HFFc6 (cell line): ENCODE data around the gene THBD. TPM values are rescaled to one million over a fixed set of nuclear protein-coding genes. Genes with fewer than 3 reads are reported as not detected.

Source experiments
- DNase-seq: peaks from one replicate; pipeline ENCODE4 v3.0.0-alpha.2; 2018
- H3K27ac Mint-ChIP-seq: 2 replicates; pipeline ENCODE4 v1.8.0; 2020; ENCODE audit warnings: mild to moderate bottlenecking, mixed read lengths
- H3K27me3 Mint-ChIP-seq: 2 replicates; pipeline ENCODE4 v1.8.0; 2021; ENCODE audit warnings: mild to moderate bottlenecking, moderate library complexity, mixed read lengths; ENCODE audit not compliant: insufficient read depth
- H3K36me3 Mint-ChIP-seq: 2 replicates; pipeline ENCODE4 v1.8.0; 2021; ENCODE audit warnings: low read depth, mixed read lengths
- H3K4me1 Mint-ChIP-seq: 2 replicates; pipeline ENCODE4 v1.8.0; 2020; ENCODE audit warnings: low read depth, mixed read lengths
- H3K4me3 Mint-ChIP-seq: 2 replicates; pipeline ENCODE4 v1.8.0; 2020; ENCODE audit warnings: mild to moderate bottlenecking, moderate library complexity, mixed read lengths
- H3K9me3 Mint-ChIP-seq: 2 replicates; pipeline ENCODE4 v1.8.0; 2020; ENCODE audit warnings: mild to moderate bottlenecking, mixed read lengths
- total RNA-seq, 6 experiments: library from RNA; stranded (reverse); fragmentation: NEBNext Ultra II Directional; extraction: Animal tissue kit (Norgen Biotek cat#: 25700); gene quantifications; 2 replicates in 1 of 6; 3 replicates in 5 of 6; pipeline ENCODE4 v1.2.3, GENCODE V29; 2021
- TF ChIP-seq, protein P1 (sequence below): fragments of 200-600 bp; sonication (generic); IDR thresholded peaks from 2 replicates; pipeline ENCODE4 v1.5.0; 2021; ENCODE audit warnings: antibody characterized with exemption, mild to moderate bottlenecking

The THBD gene
- total RNA-seq, 6 experiments from 2014 or later: 0.05 to 0.11 (median 0.09) TPM

DNA sequence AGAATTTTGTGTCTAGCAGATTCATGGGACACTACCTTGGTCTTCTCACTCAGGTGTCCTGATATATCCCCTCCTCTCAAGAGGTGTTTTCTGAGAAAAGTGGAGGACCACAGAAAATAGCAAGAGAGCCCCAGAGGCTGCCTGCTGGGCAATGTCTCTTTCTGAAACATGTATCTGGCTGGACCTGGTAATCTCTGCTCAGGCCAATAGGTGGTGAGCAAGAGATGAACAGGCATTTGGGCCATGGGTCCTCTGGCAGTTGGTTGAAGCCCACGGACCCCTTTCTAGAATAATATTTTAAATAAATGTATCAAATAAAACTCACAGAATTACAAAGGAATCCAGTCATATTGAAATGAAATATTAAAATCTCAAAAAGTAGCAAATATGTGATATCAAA, 8.8 kb upstream of the THBD start:
- no peak for DNase-seq
- Mint-ChIP-seq H3K27me3 (no peaks in the 10 kb centered on the region; the same call in 1 of the 2 replicates), H3K9me3 (no peaks in the 10 kb centered on the region), H3K4me3 (no peak overlapping the region), H3K4me1 (peaks cover 20% of the 10 kb centered on the region), H3K27ac (no peak overlapping the region), H3K36me3 (no peaks in the 10 kb centered on the region)
- TF ChIP-seq, protein P1, sequence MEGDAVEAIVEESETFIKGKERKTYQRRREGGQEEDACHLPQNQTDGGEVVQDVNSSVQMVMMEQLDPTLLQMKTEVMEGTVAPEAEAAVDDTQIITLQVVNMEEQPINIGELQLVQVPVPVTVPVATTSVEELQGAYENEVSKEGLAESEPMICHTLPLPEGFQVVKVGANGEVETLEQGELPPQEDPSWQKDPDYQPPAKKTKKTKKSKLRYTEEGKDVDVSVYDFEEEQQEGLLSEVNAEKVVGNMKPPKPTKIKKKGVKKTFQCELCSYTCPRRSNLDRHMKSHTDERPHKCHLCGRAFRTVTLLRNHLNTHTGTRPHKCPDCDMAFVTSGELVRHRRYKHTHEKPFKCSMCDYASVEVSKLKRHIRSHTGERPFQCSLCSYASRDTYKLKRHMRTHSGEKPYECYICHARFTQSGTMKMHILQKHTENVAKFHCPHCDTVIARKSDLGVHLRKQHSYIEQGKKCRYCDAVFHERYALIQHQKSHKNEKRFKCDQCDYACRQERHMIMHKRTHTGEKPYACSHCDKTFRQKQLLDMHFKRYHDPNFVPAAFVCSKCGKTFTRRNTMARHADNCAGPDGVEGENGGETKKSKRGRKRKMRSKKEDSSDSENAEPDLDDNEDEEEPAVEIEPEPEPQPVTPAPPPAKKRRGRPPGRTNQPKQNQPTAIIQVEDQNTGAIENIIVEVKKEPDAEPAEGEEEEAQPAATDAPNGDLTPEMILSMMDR: peak; percentile 41; the same call in 1 of the 2 replicates

DNA sequence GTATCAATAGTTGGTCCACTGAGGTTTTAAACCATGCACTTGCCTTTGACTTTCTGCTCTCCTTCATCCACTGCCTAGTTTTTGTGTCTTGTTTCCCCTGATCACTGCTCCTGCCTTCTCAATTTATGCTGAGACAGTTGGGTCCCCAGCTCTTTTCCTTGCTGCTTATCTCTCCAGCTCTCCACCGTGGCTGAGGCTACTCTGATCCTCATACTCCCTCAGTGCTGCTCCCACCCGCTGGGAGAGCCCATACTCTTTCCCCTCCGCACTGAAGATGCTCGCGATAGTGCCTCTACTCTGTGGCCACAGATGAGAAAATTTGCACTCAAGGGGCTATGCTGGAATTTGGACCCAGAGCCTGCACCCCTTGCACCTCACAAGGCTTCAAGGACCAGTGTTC, 3.4 kb upstream of the THBD start:
- peaks cover 24% of the 10 kb centered on the region; the same call in 1 of the 2 replicates for H3K27me3 Mint-ChIP-seq
- H3K9me3 Mint-ChIP-seq: no peaks in the 10 kb centered on the region
- TF ChIP-seq, protein P1: no peak
- H3K36me3 Mint-ChIP-seq: no peaks in the 10 kb centered on the region
- DNase-seq: no peak
- no peak overlapping the region for H3K27ac Mint-ChIP-seq
- peaks cover 6% of the 10 kb centered on the region; the same call in 1 of the 2 replicates for H3K4me1 Mint-ChIP-seq
- no peak overlapping the region for H3K4me3 Mint-ChIP-seq

DNA sequence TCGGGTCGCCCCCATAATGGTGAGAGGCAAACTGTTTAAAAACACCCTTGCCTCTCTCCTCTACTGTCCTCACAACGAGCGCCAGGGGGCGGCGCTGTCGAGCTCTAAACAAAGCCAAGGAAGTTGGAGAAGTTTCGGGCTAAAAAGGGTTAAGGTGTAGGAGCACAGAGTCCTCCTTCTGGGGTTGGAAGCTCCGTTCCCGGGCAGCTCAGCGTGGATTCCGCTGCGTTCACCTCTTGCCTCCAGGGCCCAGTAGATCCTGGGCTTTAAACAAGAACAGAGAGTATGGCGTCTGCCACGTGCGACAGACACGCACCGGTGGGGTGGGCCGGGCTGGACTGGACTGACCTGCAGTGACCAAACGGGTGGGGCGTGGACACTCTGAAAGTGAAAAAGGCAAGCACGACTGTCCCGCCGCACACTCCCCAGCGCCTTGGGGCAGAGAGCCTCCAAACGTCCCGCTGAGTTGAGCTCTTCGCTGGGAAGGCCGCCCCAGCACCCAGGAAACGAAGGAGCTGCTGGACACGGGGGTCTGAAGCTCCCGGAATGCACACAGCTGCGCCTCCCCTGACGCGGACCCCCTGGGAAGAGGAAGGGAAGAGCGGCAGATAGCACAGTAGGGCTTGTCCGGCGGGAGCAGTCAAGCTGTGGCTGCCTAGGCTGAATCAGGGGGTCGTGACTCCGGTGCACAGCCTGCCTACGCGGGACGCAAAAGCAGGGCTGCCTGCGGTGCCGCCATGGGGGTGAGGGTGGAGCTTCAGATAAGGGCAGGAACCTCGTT, 1.6 kb upstream of the THBD start:
- Mint-ChIP-seq H3K36me3 (no peaks in the 10 kb centered on the region), H3K27me3 (peaks cover 28% of the 10 kb centered on the region; the same call in 1 of the 2 replicates), H3K4me3 (peak overlapping the region; percentile 65), H3K27ac (peak overlapping the region; percentile 23; the same call in 1 of the 2 replicates), H3K4me1 (peaks cover 6% of the 10 kb centered on the region; the same call in 1 of the 2 replicates), H3K9me3 (no peaks in the 10 kb centered on the region)
- DNase-seq: peak; percentile 35
- TF ChIP-seq, protein P1: peak; percentile 81

DNA sequence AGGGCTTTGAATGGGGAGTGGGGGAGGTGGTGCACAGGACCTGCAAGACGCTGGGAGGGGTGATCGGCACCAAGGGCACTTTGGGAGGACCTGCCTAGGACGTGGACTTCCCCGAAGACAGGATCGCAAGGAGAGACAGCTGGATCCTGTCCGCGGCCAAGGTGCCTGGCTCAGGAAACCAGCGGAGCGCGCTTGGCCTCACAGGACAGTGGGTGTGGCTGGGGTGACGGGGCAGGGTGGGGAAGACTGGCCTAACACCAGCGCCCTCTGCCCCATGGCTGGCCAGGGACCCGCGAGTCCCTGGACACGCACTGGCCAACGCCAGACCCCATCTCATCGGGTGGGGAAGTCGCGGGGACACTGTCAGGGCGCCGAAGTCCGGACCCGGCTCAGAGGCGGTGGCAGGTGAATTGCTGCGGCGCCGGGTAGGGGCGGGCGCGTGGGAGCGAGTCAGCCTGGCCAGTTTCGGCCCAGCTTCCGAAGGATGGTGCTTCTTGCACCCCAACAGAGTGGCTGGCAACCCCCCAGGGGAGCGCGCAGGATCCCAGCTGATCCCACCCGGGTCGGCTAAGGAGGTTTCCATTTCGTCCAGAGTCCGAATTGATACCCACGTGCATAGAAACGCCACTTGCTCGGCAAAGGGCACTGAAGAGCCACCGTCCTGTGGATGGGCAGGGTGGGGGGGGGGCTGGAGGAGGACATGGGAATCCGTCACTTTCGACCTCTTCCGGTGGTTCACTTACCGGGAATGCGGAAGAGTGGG, 785 bp upstream of the THBD start:
- Mint-ChIP-seq H3K27ac (no peak overlapping the region), H3K4me1 (peaks cover 6% of the 10 kb centered on the region; the same call in 1 of the 2 replicates), H3K36me3 (no peaks in the 10 kb centered on the region), H3K4me3 (peak overlapping the region; percentile 65), H3K27me3 (peaks cover 28% of the 10 kb centered on the region; the same call in 1 of the 2 replicates), H3K9me3 (no peaks in the 10 kb centered on the region)
- no peak for DNase-seq
- TF ChIP-seq, protein P1: no peak

DNA sequence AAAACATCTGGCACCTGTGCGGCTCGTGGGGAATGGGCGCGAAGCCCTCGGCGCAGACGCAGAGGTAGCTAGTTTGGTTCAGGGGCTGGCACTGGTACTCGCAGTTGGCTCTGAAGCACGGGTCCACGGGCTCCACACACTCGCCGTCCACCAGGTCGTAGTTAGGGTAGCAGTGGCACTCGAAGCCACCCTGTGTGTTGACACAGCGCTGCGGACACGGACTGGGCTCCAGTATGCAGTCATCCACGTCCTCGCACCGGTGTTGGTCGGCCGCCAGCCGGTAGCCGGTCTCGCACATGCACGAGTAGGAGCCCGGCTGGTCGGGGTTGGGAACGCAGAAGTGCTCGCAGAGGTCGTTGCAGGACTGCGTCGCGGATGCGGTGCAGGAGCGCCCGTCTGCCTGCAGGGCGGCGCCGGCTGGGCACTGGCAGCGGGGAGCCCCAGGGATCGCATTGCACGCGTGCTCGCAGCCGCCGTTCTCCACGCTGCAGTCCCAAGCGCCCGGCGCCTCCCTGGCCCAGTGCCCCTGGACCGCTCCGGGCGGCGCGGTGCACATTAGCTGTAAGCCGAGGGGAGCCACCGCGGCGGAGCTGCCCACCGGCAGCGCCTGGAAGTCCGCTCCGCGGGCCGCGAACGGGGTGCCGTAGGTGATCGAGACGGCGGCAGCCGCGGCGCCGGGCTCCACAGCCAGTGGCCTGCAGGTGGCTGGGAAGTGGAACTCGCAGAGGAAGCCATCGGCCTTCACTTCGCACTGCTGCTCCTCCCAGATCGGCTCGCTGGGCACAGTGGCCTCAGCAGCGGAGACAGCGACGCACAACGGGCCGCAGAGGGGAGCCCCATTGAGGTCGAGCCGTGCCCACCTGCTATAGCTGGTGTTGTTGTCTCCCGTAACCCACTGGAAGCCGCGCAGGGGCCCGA, 930 bp downstream of the THBD start:
- Mint-ChIP-seq H3K27me3 (peaks cover 36% of the 10 kb centered on the region; the same call in 1 of the 2 replicates), H3K27ac (no peak overlapping the region), H3K9me3 (no peaks in the 10 kb centered on the region), H3K36me3 (no peaks in the 10 kb centered on the region), H3K4me1 (peaks cover 6% of the 10 kb centered on the region; the same call in 1 of the 2 replicates), H3K4me3 (no peak overlapping the region)
- no peak for DNase-seq
- TF ChIP-seq, protein P1: no peak
